ENCODE data around the gene PTPRK. TPM values are rescaled to one million over a fixed set of nuclear protein-coding genes. Genes with fewer than 3 reads are reported as not detected.

Gene PTPRK
- total RNA-seq, 1 experiment from 2014 or later = 265 TPM

GRCh38 chr6:128395188-128395587 lies 125.2 kb downstream of the PTPRK start:
- DNase-seq = no peak
- Mint-ChIP-seq H3K4me1 (ENCODE audit: low read depth, unreplicated experiment) (peaks cover 14% of the 10 kb centered on the region), H3K9me3 (ENCODE audit: low read depth, unreplicated experiment) (peaks cover 2% of the 10 kb centered on the region), H3K36me3 (ENCODE audit: insufficient read depth, unreplicated experiment) (peaks cover 22% of the 10 kb centered on the region), H3K27ac (ENCODE audit: unreplicated experiment) (no peak overlapping the region), H3K27me3 (ENCODE audit: unreplicated experiment) (no peaks in the 10 kb centered on the region), H3K4me3 (ENCODE audit: low read depth, unreplicated experiment) (no peak overlapping the region)
- intact Hi-C loops (cut with micrococcal nuclease; ENCODE audit: unreplicated experiment) = no loop called here
- no peak for TF ChIP-seq CTCF (IDR thresholded peaks at IDR 0.05; ENCODE audit: unreplicated experiment)
- BruUV-seq (replicated peaks) = no TSS peak
- CTCF ChIA-PET = no interaction called here

GRCh38 chr6:128394167-128394566 lies 126.2 kb downstream of the PTPRK start:
- Mint-ChIP-seq H3K27me3 (ENCODE audit: unreplicated experiment) (no peaks in the 10 kb centered on the region), H3K9me3 (ENCODE audit: low read depth, unreplicated experiment) (peaks cover 2% of the 10 kb centered on the region), H3K36me3 (ENCODE audit: insufficient read depth, unreplicated experiment) (peaks cover 25% of the 10 kb centered on the region), H3K4me1 (ENCODE audit: low read depth, unreplicated experiment) (peaks cover 15% of the 10 kb centered on the region), H3K27ac (ENCODE audit: unreplicated experiment) (no peak overlapping the region), H3K4me3 (ENCODE audit: low read depth, unreplicated experiment) (no peak overlapping the region)
- TF ChIP-seq CTCF (IDR thresholded peaks at IDR 0.05; ENCODE audit: unreplicated experiment) = no peak
- no TSS peak for BruUV-seq (replicated peaks)
- DNase-seq = no peak
- intact Hi-C loops (cut with micrococcal nuclease; ENCODE audit: unreplicated experiment) = no loop called here
- CTCF ChIA-PET = no interaction called here

GRCh38 chr6:128389820-128390534 lies 130.4 kb downstream of the PTPRK start:
- DNase-seq = no peak
- Mint-ChIP-seq H3K27me3 (ENCODE audit: unreplicated experiment) (no peaks in the 10 kb centered on the region), H3K4me1 (ENCODE audit: low read depth, unreplicated experiment) (peaks cover 15% of the 10 kb centered on the region), H3K27ac (ENCODE audit: unreplicated experiment) (no peak overlapping the region), H3K9me3 (ENCODE audit: low read depth, unreplicated experiment) (no peaks in the 10 kb centered on the region), H3K4me3 (ENCODE audit: low read depth, unreplicated experiment) (no peak overlapping the region), H3K36me3 (ENCODE audit: insufficient read depth, unreplicated experiment) (peaks cover 4% of the 10 kb centered on the region)
- no TSS peak for BruUV-seq (replicated peaks)
- CTCF ChIA-PET = no interaction called here
- intact Hi-C loops (cut with micrococcal nuclease; ENCODE audit: unreplicated experiment) = no loop called here
- no peak for TF ChIP-seq CTCF (IDR thresholded peaks at IDR 0.05; ENCODE audit: unreplicated experiment)

- H3K9me3 Mint-ChIP-seq (ENCODE audit: low read depth, unreplicated experiment) = no peaks in the 10 kb centered on the region
- H3K36me3 Mint-ChIP-seq (ENCODE audit: insufficient read depth, unreplicated experiment) = peaks cover 4% of the 10 kb centered on the region
- intact Hi-C loops (cut with micrococcal nuclease; ENCODE audit: unreplicated experiment) = no loop called here
Measured at GRCh38 chr6:128388380-128388779, 132.0 kb downstream of the PTPRK start.

More at GRCh38 chr6:128388380-128388779, 132.0 kb downstream of the PTPRK start:
- Mint-ChIP-seq H3K4me3 (ENCODE audit: low read depth, unreplicated experiment) (no peak overlapping the region), H3K4me1 (ENCODE audit: low read depth, unreplicated experiment) (peaks cover 15% of the 10 kb centered on the region), H3K27ac (ENCODE audit: unreplicated experiment) (no peak overlapping the region), H3K27me3 (ENCODE audit: unreplicated experiment) (no peaks in the 10 kb centered on the region)
- no peak for TF ChIP-seq CTCF (IDR thresholded peaks at IDR 0.05; ENCODE audit: unreplicated experiment)
- CTCF ChIA-PET = no interaction called here
- DNase-seq = no peak
- BruUV-seq (replicated peaks) = no TSS peak
